Glutamatergic neuron (in vitro differentiated cells): ENCODE measurements around the gene ZBTB34. TPM values are rescaled to one million over a fixed set of nuclear protein-coding genes. Genes with fewer than 3 reads are reported as not detected.

Experiments
- DNase-seq: peaks from one replicate; pipeline ENCODE4 v3.0.0; 2022
- H3K27ac Mint-ChIP-seq: one replicate; pipeline ENCODE4 v1.8.0; 2020; ENCODE audit warnings: mild to moderate bottlenecking, mixed read lengths, inconsistent platforms; ENCODE audit not compliant: unreplicated experiment
- H3K27me3 Mint-ChIP-seq: one replicate; pipeline ENCODE4 v1.8.0; 2020; ENCODE audit warnings: mild to moderate bottlenecking, moderate library complexity, mixed read lengths, inconsistent platforms; ENCODE audit not compliant: unreplicated experiment
- H3K36me3 Mint-ChIP-seq: one replicate; pipeline ENCODE4 v1.8.0; 2020; ENCODE audit warnings: mild to moderate bottlenecking, mixed read lengths, inconsistent platforms; ENCODE audit not compliant: unreplicated experiment
- H3K4me1 Mint-ChIP-seq: one replicate; pipeline ENCODE4 v1.8.0; 2020; ENCODE audit warnings: mild to moderate bottlenecking, low read depth, mixed read lengths, inconsistent platforms; ENCODE audit not compliant: unreplicated experiment
- H3K4me3 Mint-ChIP-seq: one replicate; pipeline ENCODE4 v1.8.0; 2020; ENCODE audit warnings: mild to moderate bottlenecking, mixed read lengths, inconsistent platforms; ENCODE audit not compliant: unreplicated experiment
- H3K9me3 Mint-ChIP-seq: one replicate; pipeline ENCODE4 v1.8.0; 2020; ENCODE audit warnings: mild to moderate bottlenecking, moderate library complexity, mixed read lengths, inconsistent platforms; ENCODE audit not compliant: unreplicated experiment
- CTCF ChIP-seq: fragments of 200-600 bp; sonication (generic); IDR thresholded peaks from one replicate; pipeline ENCODE4 v1.5.0; 2021; ENCODE audit not compliant: partially characterized antibody, unreplicated experiment
- total RNA-seq: library from RNA; stranded (reverse); fragmentation: NEBNext Ultra II Directional; extraction: Animal tissue kit (Norgen Biotek cat#: 25700); gene quantifications from one replicate; pipeline ENCODE4 v1.2.1, GENCODE V29; 2021; ENCODE audit not compliant: unreplicated experiment

Gene ZBTB34
- total RNA-seq, 1 donor from 2014 or later = 21.0 TPM

GRCh38 chr9:126842977-126843799 lies 17.3 kb upstream of the ZBTB34 start:
- TF ChIP-seq CTCF = no peak
- H3K27me3 Mint-ChIP-seq = peaks cover 1% of the 10 kb centered on the region
- no peak for DNase-seq
- H3K27ac Mint-ChIP-seq = no peak overlapping the region
- peaks cover 3% of the 10 kb centered on the region for H3K9me3 Mint-ChIP-seq
- H3K4me1 Mint-ChIP-seq = peaks cover 6% of the 10 kb centered on the region
- H3K36me3 Mint-ChIP-seq = no peaks in the 10 kb centered on the region
- H3K4me3 Mint-ChIP-seq = no peak overlapping the region

GRCh38 chr9:126844085-126844484 lies 16.4 kb upstream of the ZBTB34 start:
- Mint-ChIP-seq H3K27me3 (peaks cover 1% of the 10 kb centered on the region), H3K27ac (no peak overlapping the region), H3K36me3 (no peaks in the 10 kb centered on the region), H3K9me3 (peaks cover 3% of the 10 kb centered on the region), H3K4me1 (peaks cover 6% of the 10 kb centered on the region), H3K4me3 (no peak overlapping the region)
- no peak for TF ChIP-seq CTCF
- no peak for DNase-seq

GRCh38 chr9:126847051-126847450 lies 13.4 kb upstream of the ZBTB34 start:
- Mint-ChIP-seq H3K9me3 (peaks cover 3% of the 10 kb centered on the region), H3K4me3 (no peak overlapping the region), H3K27me3 (no peaks in the 10 kb centered on the region), H3K4me1 (no peaks in the 10 kb centered on the region), H3K27ac (no peak overlapping the region), H3K36me3 (no peaks in the 10 kb centered on the region)
- no peak for TF ChIP-seq CTCF
- no peak for DNase-seq

GRCh38 chr9:126849591-126850225 lies 10.7 kb upstream of the ZBTB34 start:
- Mint-ChIP-seq H3K4me1 (no peaks in the 10 kb centered on the region), H3K4me3 (no peak overlapping the region), H3K27ac (no peak overlapping the region), H3K9me3 (no peaks in the 10 kb centered on the region), H3K27me3 (peaks cover 5% of the 10 kb centered on the region), H3K36me3 (no peaks in the 10 kb centered on the region)
- TF ChIP-seq CTCF = no peak
- DNase-seq = no peak
